HEK293 (cell line): Measurements from ENCODE around the gene FAM13B.

Experiments used
- MZF1 ChIP-seq: fragments of 450-650 bp; formaldehyde crosslinking; IDR thresholded peaks from 2 replicates; pipeline ENCODE4 v1.5.1; 2017; ENCODE audit warnings: missing biosample characterization, missing genetic modification characterization, borderline replicate concordance
- YY1 ChIP-seq: fragments of 450-650 bp; formaldehyde crosslinking; IDR thresholded peaks from 2 replicates; pipeline ENCODE4 v1.5.1; 2018; ENCODE audit warnings: missing biosample characterization, missing genetic modification characterization
- ZNF266 ChIP-seq: fragments of 450-650 bp; formaldehyde crosslinking; IDR thresholded peaks from 2 replicates; pipeline ENCODE4 v1.5.1; 2016; ENCODE audit warnings: missing biosample characterization, missing genetic modification characterization, low read depth
- ZNF521 ChIP-seq: fragments of 450-650 bp; formaldehyde crosslinking; IDR thresholded peaks from 2 replicates; pipeline ENCODE4 v1.5.1; 2017; ENCODE audit warnings: missing biosample characterization, mild to moderate bottlenecking, missing genetic modification characterization
- ZNF639 ChIP-seq: fragments of 450-650 bp; formaldehyde crosslinking; IDR thresholded peaks from 2 replicates; pipeline ENCODE4 v1.5.1; 2016; ENCODE audit warnings: missing biosample characterization, missing genetic modification characterization
- TF ChIP-seq, protein P1 (sequence below): fragments of 450-650 bp; formaldehyde crosslinking; IDR thresholded peaks from 2 replicates; pipeline ENCODE4 v1.5.1; 2016; ENCODE audit warnings: missing biosample characterization, missing genetic modification characterization

DNA sequence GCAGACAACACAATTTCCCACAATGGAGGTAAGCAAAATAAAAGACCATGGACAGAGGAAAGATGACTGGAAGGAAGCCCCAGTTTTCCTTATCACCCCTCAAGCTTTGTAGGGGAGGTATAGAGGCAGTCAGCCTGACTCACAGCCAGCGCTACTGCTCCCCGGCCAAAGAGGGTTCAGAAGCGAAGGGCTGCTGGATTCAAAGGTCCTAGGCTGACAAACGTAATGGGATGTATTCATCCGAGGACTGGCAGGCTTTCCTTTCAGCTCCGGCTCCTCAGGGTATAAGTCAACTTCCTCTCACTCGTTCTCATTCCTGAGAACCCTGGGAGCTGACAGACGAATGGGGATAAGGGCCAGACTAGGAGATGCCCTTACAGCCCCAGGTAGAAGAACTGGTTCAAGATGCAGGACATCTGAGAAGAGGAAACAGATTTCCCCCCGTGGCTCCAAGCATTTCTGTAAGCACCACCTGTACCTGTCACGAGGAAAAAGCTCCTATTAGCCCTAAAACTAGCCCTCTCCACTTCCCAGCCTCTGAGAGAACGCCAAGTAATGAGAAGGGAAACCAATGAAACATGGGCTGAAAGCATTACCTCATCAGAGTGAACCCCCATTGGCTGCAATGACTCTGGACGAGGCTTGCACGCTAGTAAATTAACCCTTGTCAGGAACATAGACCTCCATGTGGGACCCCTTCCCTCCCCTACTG is 22.1 kb upstream of the FAM13B start:
- no peak for TF ChIP-seq MZF1
- no peak for TF ChIP-seq YY1
- TF ChIP-seq, protein P1, sequence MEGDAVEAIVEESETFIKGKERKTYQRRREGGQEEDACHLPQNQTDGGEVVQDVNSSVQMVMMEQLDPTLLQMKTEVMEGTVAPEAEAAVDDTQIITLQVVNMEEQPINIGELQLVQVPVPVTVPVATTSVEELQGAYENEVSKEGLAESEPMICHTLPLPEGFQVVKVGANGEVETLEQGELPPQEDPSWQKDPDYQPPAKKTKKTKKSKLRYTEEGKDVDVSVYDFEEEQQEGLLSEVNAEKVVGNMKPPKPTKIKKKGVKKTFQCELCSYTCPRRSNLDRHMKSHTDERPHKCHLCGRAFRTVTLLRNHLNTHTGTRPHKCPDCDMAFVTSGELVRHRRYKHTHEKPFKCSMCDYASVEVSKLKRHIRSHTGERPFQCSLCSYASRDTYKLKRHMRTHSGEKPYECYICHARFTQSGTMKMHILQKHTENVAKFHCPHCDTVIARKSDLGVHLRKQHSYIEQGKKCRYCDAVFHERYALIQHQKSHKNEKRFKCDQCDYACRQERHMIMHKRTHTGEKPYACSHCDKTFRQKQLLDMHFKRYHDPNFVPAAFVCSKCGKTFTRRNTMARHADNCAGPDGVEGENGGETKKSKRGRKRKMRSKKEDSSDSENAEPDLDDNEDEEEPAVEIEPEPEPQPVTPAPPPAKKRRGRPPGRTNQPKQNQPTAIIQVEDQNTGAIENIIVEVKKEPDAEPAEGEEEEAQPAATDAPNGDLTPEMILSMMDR (tag by site-specific recombination) = no peak
- no peak for TF ChIP-seq ZNF639 (tag by site-specific recombination)
- TF ChIP-seq ZNF266 (tag by site-specific recombination) = no peak
- no peak for TF ChIP-seq ZNF521
